K562 (cell line): ENCODE measurements around the gene SERPINA10. TPM values are rescaled to one million over a fixed set of nuclear protein-coding genes. Genes with fewer than 3 reads are reported as not detected.

Experiments used
- ATAC-seq: fragments of 200-7000 bp; cut with Tn5 transposase; 3 replicates; pipeline ENCODE4 v1.9.1; 2020; ENCODE audit warnings: moderate library complexity
- BruUV-seq: library from RNA; stranded (reverse); fragments of 400-500 nt; replicated peaks from 2 replicates; lab custom pipeline; 2021; lab: Mats Ljungman, UMichigan
- CTCF ChIA-PET: fragments of 300-600 bp; formaldehyde crosslinking; extraction: SDS; loops from one replicate; lab custom pipeline; 2021; ENCODE audit warnings: low intra/inter-chr PET ratio; lab: Yijun Ruan, JAX
- POLR2A ChIA-PET: fragments of 300-600, 350-650 bp; sonication (Branson Sonifier 250); formaldehyde crosslinking; extraction: SDS; loops from one replicate; lab custom pipeline; 2021; ENCODE audit warnings: antibody characterized with exemption, inconsistent platforms; lab: Yijun Ruan, JAX
- DNase-seq, 4 experiments: peaks; one replicate each; pipeline versions ENCODE4 v3.0.0 to v3.0.0-alpha.2; 2011 to 2018; ENCODE audit warnings: low spot score in 3 of 4, mixed read lengths in 3 of 4; ENCODE audit errors: extremely low read depth in 1 of 4
- FAIRE-seq: peaks from 2 replicates; lab custom pipeline; 2011; peaks lifted over from hg19 to GRCh38; lab: Jason Lieb, UNC
- H2AFZ ChIP-seq: 2 replicates; pipeline ENCODE4 v1.6.0; 2011; ENCODE audit warnings: low read depth, low read length, control low read depth, inconsistent platforms
- H3K27ac ChIP-seq: fragments of 200-600 bp; 3 replicates; pipeline ENCODE4 v1.8.0; 2011; ENCODE audit warnings: low read depth, mild to moderate bottlenecking, control low read depth, inconsistent platforms, low read length, moderate library complexity, mixed read lengths; ENCODE audit errors: extremely low read depth
- H3K27me3 ChIP-seq, 2 experiments: fragments of 300-600 bp in 1 of 2; 2 replicates in 1 of 2; 3 replicates in 1 of 2; pipeline versions ENCODE4 v1.6.0 to v1.8.0; 2011; ENCODE audit warnings: inconsistent platforms in 2 of 2, low read length in 2 of 2, mild to moderate bottlenecking in 1 of 2, mixed read lengths in 1 of 2, moderate library complexity in 1 of 2; ENCODE audit not compliant: control insufficient read depth in 2 of 2, insufficient read depth in 2 of 2
- H3K36me3 ChIP-seq: fragments of 300-600 bp; 3 replicates; pipeline ENCODE4 v1.8.0; 2011; ENCODE audit warnings: mild to moderate bottlenecking, low read length, inconsistent platforms; ENCODE audit not compliant: control insufficient read depth, insufficient read depth
- H3K4me1 ChIP-seq, 2 experiments: fragments of 200-600 bp in 1 of 2; replicated peaks in 1 of 2; 2 replicates in 1 of 2; 3 replicates in 1 of 2; pipeline versions ENCODE4 v1.5.1 to v1.8.0; 2011; ENCODE audit warnings: inconsistent platforms in 2 of 2, low read length in 2 of 2, mild to moderate bottlenecking in 1 of 2, mixed read lengths in 1 of 2, moderate library complexity in 1 of 2; ENCODE audit not compliant: control insufficient read depth in 2 of 2, insufficient read depth in 2 of 2
- H3K4me2 ChIP-seq: 2 replicates; pipeline ENCODE4 v1.6.1; 2011; ENCODE audit warnings: low read length, control low read depth, inconsistent platforms, mixed read lengths; ENCODE audit not compliant: insufficient read depth
- H3K4me3 ChIP-seq: fragments of 200-600 bp; sonication (generic), shearing (Covaris generic); 2 replicates; pipeline ENCODE4 v1.5.1; 2016; ENCODE audit warnings: control low read depth, inconsistent platforms
- H3K79me2 ChIP-seq: fragments of 200-600 bp; 3 replicates; pipeline ENCODE4 v1.8.0; 2011; ENCODE audit warnings: low read length, inconsistent platforms; ENCODE audit not compliant: control insufficient read depth, insufficient read depth
- H3K9ac ChIP-seq, 2 experiments: 2 replicates each; pipeline versions ENCODE4 v1.6.0 to v1.6.1; 2011; ENCODE audit warnings: low read depth in 2 of 2, low read length in 2 of 2, control low read depth in 1 of 2, inconsistent platforms in 1 of 2, mild to moderate bottlenecking in 1 of 2, mixed read lengths in 1 of 2; ENCODE audit not compliant: insufficient read depth in 1 of 2
- H3K9me1 ChIP-seq: one replicate; pipeline ENCODE4 v1.6.0; 2011; ENCODE audit warnings: inconsistent platforms, mild to moderate bottlenecking, low read length, moderate library complexity; ENCODE audit not compliant: control insufficient read depth, insufficient read depth
- H3K9me3 ChIP-seq: replicated peaks from 2 replicates; pipeline ENCODE4 v1.5.1; 2011; ENCODE audit warnings: low read depth, low read length, inconsistent platforms; ENCODE audit not compliant: control insufficient read depth, insufficient read depth
- H4K20me1 ChIP-seq: replicated peaks from 2 replicates; pipeline ENCODE4 v1.6.1; 2011; ENCODE audit warnings: low read length, inconsistent platforms, mixed read lengths; ENCODE audit not compliant: control insufficient read depth, insufficient read depth
- C11orf30 ChIP-seq: fragments of 450-650 bp; IDR thresholded peaks from 2 replicates; pipeline ENCODE4 v1.6.1; 2016; ENCODE audit warnings: low read depth, mild to moderate bottlenecking
- DNMT1 ChIP-seq: fragments of 450-650 bp; IDR thresholded peaks from 2 replicates; pipeline ENCODE4 v1.6.1; 2016; ENCODE audit warnings: antibody characterized with exemption, mild to moderate bottlenecking
- MAZ ChIP-seq, 2 experiments: fragments of 450-650 bp in 1 of 2; sonication (generic) in 1 of 2; formaldehyde crosslinking; IDR thresholded peaks in 1 of 2; conservative IDR thresholded peaks in 1 of 2; 2 replicates each; pipeline versions ENCODE4 v1.4.0 to v1.5.0; 2020; ENCODE audit warnings: mild to moderate bottlenecking in 1 of 2, missing genetic modification reagents in 1 of 2
- NRF1 ChIP-seq, 2 experiments: fragments of 450-650 bp; IDR thresholded peaks in 1 of 2; conservative IDR thresholded peaks in 1 of 2; 2 replicates each; pipeline ENCODE4 v1.6.1; 2014; ENCODE audit warnings: mild to moderate bottlenecking in 2 of 2
- TAL1 ChIP-seq: fragments of 450-650 bp; IDR thresholded peaks from 2 replicates; pipeline ENCODE4 v1.6.1; 2016; ENCODE audit warnings: mild to moderate bottlenecking
- ZNF316 ChIP-seq: fragments of 450-650 bp; IDR thresholded peaks from 2 replicates; pipeline ENCODE4 v1.6.1; 2016
- in situ Hi-C: fragments of 300-500 bp; cut with MboI; formaldehyde crosslinking; loops from 4 replicates; pipeline ENCODE4 v1.15.0; 2018; ENCODE audit warnings: inconsistent platforms, mixed read lengths
- intact Hi-C: fragments of 100-400 bp; cut with micrococcal nuclease; formaldehyde crosslinking; loops from 2 replicates; pipeline ENCODE4 v1.14.2; 2022
- polyA plus RNA-seq, 8 experiments: library from polyadenylated mRNA; depleted of rRNA in 4 of 8; stranded (reverse) in 5 of 8; unstranded in 3 of 8; fragments of >200 nt; fragmentation: Nextera tagmentation in 2 of 8; fragmentation: Illumina TruSeq in 1 of 8; extraction: Ambion mirVana in 2 of 8; extraction: Trizol in 1 of 8; gene quantifications; 2 replicates each; pipeline versions ENCODE4 v1.2.1 to v1.2.3, GENCODE V29; 2011 to 2014; ENCODE audit warnings: inconsistent platforms in 1 of 8, missing spikeins in 1 of 8
- total RNA-seq, 7 experiments: library from RNA; depleted of rRNA in 6 of 7; stranded (reverse); fragments of >200 nt in 6 of 7; fragmentation: Illumina TruSeq in 2 of 7; extraction: Trizol in 2 of 7; gene quantifications; 2 replicates each; pipeline versions ENCODE4 v1.2.1 to v1.2.3, GENCODE V29; 2011 to 2021; ENCODE audit warnings: low replicate concordance in 1 of 7
- TF ChIP-seq, protein P1 (sequence below), 2 experiments: fragments of 450-650 bp; IDR thresholded peaks; 2 replicates each; pipeline ENCODE4 v1.6.1; 2018; ENCODE audit warnings: mild to moderate bottlenecking in 2 of 2, low read depth in 1 of 2; ENCODE audit not compliant: partially characterized antibody in 2 of 2
- TF ChIP-seq, protein P2 (sequence below): sonication (generic); formaldehyde crosslinking; IDR thresholded peaks from 2 replicates; pipeline ENCODE4 v1.8.0; 2023; ENCODE audit warnings: missing genetic modification reagents, mild to moderate bottlenecking, borderline replicate concordance

Gene SERPINA10
- total and polyA plus RNA-seq, 9 of the 15 experiments (the other 6 are each of a cell fraction or from before 2014, with no cell fraction given): not detected

DNA sequence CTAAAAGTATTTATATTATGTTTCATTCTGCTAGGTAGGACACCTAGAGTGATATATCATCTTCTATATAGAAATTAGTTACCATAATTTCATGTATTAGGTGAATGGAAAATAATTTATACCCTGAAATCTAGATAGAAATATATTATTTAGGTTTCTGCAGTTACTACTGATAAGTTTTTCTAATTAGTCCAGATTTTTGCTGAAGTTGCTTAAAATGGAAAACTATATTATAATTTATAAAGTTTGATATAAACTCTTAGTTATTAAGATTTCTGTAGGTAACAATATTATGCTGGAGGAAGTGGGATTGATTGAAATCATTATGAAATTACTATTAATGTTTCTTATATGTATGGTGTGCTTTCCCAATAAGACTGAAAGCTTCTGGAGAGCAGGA lies 56.0 kb downstream of the SERPINA10 start:
- CTCF ChIA-PET: no interaction called here
- no peak overlapping the region for H3K4me2 ChIP-seq
- DNase-seq (no peak), FAIRE-seq (no peak), ATAC-seq (no peak)
- no peaks in the 10 kb centered on the region for H3K4me1 ChIP-seq
- H2AFZ ChIP-seq: no peak overlapping the region
- H4K20me1 ChIP-seq: no peaks in the 10 kb centered on the region
- H3K36me3 ChIP-seq: no peaks in the 10 kb centered on the region
- H3K9ac ChIP-seq: no peak overlapping the region
- no TSS peak for BruUV-seq
- no peaks in the 10 kb centered on the region for H3K79me2 ChIP-seq
- H3K4me3 ChIP-seq: no peak overlapping the region
- no peak overlapping the region for H3K27ac ChIP-seq
- 0 out of 2 replicates have a peak, but pooled peaks have one; percentile 19 for TF ChIP-seq C11orf30
- TF ChIP-seq DNMT1: no peak
- TF ChIP-seq, protein P1, sequence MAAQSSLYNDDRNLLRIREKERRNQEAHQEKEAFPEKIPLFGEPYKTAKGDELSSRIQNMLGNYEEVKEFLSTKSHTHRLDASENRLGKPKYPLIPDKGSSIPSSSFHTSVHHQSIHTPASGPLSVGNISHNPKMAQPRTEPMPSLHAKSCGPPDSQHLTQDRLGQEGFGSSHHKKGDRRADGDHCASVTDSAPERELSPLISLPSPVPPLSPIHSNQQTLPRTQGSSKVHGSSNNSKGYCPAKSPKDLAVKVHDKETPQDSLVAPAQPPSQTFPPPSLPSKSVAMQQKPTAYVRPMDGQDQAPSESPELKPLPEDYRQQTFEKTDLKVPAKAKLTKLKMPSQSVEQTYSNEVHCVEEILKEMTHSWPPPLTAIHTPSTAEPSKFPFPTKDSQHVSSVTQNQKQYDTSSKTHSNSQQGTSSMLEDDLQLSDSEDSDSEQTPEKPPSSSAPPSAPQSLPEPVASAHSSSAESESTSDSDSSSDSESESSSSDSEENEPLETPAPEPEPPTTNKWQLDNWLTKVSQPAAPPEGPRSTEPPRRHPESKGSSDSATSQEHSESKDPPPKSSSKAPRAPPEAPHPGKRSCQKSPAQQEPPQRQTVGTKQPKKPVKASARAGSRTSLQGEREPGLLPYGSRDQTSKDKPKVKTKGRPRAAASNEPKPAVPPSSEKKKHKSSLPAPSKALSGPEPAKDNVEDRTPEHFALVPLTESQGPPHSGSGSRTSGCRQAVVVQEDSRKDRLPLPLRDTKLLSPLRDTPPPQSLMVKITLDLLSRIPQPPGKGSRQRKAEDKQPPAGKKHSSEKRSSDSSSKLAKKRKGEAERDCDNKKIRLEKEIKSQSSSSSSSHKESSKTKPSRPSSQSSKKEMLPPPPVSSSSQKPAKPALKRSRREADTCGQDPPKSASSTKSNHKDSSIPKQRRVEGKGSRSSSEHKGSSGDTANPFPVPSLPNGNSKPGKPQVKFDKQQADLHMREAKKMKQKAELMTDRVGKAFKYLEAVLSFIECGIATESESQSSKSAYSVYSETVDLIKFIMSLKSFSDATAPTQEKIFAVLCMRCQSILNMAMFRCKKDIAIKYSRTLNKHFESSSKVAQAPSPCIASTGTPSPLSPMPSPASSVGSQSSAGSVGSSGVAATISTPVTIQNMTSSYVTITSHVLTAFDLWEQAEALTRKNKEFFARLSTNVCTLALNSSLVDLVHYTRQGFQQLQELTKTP (IDR thresholded peaks at IDR 0.05; ENCODE audit: low read depth in 1 of 2, partially characterized antibody in 2 of 2): no peak
- TF ChIP-seq, protein P2, sequence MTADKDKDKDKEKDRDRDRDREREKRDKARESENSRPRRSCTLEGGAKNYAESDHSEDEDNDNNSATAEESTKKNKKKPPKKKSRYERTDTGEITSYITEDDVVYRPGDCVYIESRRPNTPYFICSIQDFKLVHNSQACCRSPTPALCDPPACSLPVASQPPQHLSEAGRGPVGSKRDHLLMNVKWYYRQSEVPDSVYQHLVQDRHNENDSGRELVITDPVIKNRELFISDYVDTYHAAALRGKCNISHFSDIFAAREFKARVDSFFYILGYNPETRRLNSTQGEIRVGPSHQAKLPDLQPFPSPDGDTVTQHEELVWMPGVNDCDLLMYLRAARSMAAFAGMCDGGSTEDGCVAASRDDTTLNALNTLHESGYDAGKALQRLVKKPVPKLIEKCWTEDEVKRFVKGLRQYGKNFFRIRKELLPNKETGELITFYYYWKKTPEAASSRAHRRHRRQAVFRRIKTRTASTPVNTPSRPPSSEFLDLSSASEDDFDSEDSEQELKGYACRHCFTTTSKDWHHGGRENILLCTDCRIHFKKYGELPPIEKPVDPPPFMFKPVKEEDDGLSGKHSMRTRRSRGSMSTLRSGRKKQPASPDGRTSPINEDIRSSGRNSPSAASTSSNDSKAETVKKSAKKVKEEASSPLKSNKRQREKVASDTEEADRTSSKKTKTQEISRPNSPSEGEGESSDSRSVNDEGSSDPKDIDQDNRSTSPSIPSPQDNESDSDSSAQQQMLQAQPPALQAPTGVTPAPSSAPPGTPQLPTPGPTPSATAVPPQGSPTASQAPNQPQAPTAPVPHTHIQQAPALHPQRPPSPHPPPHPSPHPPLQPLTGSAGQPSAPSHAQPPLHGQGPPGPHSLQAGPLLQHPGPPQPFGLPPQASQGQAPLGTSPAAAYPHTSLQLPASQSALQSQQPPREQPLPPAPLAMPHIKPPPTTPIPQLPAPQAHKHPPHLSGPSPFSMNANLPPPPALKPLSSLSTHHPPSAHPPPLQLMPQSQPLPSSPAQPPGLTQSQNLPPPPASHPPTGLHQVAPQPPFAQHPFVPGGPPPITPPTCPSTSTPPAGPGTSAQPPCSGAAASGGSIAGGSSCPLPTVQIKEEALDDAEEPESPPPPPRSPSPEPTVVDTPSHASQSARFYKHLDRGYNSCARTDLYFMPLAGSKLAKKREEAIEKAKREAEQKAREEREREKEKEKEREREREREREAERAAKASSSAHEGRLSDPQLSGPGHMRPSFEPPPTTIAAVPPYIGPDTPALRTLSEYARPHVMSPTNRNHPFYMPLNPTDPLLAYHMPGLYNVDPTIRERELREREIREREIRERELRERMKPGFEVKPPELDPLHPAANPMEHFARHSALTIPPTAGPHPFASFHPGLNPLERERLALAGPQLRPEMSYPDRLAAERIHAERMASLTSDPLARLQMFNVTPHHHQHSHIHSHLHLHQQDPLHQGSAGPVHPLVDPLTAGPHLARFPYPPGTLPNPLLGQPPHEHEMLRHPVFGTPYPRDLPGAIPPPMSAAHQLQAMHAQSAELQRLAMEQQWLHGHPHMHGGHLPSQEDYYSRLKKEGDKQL (CRISPR knock-in tag): no peak
- no peak for TF ChIP-seq NRF1 (conservative IDR thresholded peaks at IDR 0.05 in 1 of 2, IDR thresholded peaks at IDR 0.05 in 1 of 2)
- no peak for TF ChIP-seq TAL1
- no peak for TF ChIP-seq MAZ (CRISPR knock-in tag; conservative IDR thresholded peaks at IDR 0.05 in 1 of 2, IDR thresholded peaks at IDR 0.05 in 1 of 2)
- peak; percentile 54 for TF ChIP-seq ZNF316
- in situ Hi-C loops: no loop called here
- no peaks in the 10 kb centered on the region for H3K9me1 ChIP-seq
- no peaks in the 10 kb centered on the region for H3K27me3 ChIP-seq
- intact Hi-C loops: no loop called here
- POLR2A ChIA-PET: no interaction called here
- no peaks in the 10 kb centered on the region for H3K9me3 ChIP-seq
